Stimulated activated naive CD8-positive, alpha-beta T cell treated with anti-CD3 and anti-CD28 coated beads, Interleukin-15, Interleukin-2, amounts not matched to agents 100 U/mL and 50 U/mL, for 24 hours (primary cell): ENCODE results near the gene AUTS2.
A peak's percentile ranks its signal among the peaks of the same experiment; 100 is the strongest.

ENCODE experiments used
- ATAC-seq: fragments of 150-1000 bp; cut with Tn5 transposase; one replicate; pipeline ENCODE4 v1.10.0; 2021
- DNase-seq: peaks from one replicate; pipeline ENCODE4 v3.0.0; 2021

Gene AUTS2

GRCh38 chr7:69598081-69598486, at the start of gene AUTS2:
Gene AUTS2 (plus strand): TSS chr7:69598475. CDS start chr7:69599654, 1,179 bp downstream.
- ATAC-seq: peak; percentile 71
- DNase-seq: peak; percentile 58

- DNase-seq: no peak
- no peak for ATAC-seq
These were observed 47.3 kb upstream of the AUTS2 start for GRCh38 chr7:69550991-69551390.

GRCh38 chr7:69553190-69553589, 45.1 kb upstream of the AUTS2 start:
- DNase-seq (no peak), ATAC-seq (no peak)

DNA sequence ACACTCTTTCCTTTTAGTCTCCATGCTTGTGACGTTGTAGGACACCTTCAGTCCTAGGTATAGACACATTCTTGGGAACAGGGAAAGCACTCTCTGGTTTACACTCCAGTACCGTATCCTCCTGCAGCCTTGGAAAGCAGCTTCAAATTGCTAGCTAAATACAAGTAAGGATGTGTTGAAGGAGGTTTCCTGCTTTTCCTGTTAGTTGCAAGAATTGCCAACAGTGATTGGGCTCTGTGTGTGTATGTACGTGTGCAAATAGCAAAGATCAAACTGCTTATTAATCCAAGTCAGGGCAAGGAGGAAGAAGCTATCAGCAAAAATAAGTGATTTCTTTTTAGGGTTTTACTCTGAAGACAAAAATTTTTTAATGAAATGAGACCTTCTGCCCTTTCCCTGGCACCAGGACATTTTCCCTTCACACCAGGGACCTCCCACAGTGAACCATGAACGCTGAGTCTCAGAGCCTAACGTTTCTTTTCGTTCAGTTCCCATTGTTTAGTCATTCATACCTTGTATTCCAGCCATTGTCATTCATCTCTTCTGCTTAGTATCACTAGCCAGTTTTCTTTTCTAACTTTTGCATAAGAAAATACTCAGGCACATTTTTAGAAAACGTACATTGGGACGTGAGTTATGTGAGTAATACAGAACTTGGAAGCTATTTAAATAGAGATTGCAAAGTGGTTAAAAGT, 36.9 kb upstream of the AUTS2 start:
- ATAC-seq (no peak), DNase-seq (no peak)

- no peak for DNase-seq
- no peak for ATAC-seq
These were observed 33.5 kb upstream of the AUTS2 start for GRCh38 chr7:69564454-69565417.

DNA sequence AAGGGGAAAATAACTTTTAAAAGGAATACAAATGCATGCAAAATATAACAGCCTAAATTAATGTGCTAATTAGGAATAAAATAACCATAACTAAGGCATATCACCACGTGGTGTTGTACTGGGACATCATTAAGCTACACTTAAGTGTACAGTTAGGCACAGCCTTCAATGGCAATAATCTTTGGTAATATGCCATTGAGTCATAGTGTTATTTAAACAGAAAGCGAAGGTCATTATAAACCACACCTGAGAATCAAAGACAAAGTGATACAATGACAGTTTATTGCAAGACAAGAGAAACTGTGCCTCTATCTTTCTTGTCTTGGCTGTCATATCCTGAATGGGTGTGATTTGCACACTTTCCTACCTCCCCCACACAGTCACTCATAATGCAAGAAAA, 30.5 kb upstream of the AUTS2 start:
- DNase-seq (no peak), ATAC-seq (no peak)

GRCh38 chr7:69568266-69568665, 30.0 kb upstream of the AUTS2 start:
- no peak for ATAC-seq
- DNase-seq: no peak

DNA sequence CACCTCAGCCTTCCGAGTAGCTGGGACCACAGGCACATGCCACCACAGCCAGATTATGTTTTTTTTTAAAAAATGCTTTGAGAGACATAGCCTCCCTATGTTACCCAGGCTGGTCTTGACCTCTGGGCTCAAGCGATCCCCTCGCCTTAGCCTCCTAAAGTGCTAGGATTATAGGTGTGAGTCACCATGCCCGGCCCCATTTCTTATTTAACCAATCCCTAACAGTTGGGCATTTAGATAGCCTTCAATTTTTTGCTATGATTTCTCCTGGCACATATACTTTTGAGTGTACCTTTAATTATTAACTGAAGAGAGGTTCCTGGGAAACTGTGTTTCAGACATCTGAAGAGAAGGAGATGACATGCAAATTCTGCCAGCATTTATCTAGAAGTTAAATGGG, 22.6 kb upstream of the AUTS2 start:
- DNase-seq (no peak), ATAC-seq (no peak)

DNA sequence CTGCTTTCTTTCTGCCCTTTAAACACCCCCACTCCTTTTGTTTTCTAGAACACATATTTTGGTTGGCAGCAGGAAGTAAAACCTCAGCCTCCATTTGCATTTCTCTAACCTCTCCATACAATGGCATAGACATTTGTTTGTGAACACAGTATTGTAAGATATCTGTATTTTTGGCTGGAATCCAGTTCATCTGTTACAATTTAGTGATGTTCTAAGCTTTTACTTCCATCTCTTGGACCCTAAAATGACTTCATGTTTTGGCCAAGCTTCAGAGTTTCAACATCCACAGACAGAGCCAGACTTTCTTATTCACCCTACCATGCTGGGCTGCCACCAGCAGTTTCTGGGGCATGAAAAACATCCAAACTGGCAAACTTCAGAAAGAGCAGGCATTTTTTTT, 21.1 kb upstream of the AUTS2 start:
- no peak for DNase-seq
- ATAC-seq: no peak

- ATAC-seq: no peak
- DNase-seq: no peak
These were observed 13.1 kb upstream of the AUTS2 start for GRCh38 chr7:69585169-69585568.

DNA sequence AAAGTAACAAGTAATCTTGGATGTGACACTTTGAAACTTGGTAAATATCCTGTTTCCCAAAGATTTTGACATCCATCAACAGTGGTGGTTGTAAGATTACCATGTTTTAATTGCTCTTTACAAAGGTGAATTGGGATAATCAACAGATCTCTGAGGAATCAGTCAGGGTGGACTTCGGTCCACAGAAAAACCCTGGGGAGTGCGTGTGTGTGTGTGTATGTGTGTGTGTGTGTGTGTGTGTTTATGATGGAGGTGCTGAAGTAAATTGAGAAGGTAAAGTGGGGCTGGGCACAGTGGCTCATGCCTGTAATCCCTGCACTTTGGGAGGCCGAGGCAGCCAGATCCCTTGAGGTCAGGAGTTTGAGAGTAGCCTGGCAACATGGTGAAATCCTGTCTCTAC, 12.0 kb upstream of the AUTS2 start:
- no peak for DNase-seq
- no peak for ATAC-seq

GRCh38 chr7:69588773-69589172, 9.5 kb upstream of the AUTS2 start:
- no peak for DNase-seq
- no peak for ATAC-seq

DNA sequence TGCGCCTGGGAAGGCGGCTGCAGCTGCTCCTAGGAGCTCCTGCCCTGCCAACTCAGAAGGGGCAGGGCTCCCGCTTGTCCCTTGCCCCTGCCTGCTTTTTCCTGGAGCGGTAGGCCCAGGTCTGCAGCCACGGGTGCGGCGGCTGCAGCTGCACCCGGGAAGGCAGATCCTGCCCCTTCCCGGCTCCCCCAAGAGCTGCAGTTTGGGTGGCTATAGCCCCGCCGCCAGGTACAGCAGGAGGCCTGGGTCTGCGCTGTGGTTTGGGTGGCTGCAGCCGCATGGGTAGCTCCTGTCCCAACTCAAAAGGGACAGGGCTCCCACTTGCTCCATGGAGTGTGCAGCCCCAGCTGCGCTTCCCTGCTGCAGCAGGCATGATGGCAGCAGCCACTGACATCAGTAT, 6.5 kb upstream of the AUTS2 start:
- DNase-seq (no peak), ATAC-seq (no peak)

GRCh38 chr7:69593511-69593910, 4.8 kb upstream of the AUTS2 start:
- ATAC-seq (no peak), DNase-seq (no peak)

DNA sequence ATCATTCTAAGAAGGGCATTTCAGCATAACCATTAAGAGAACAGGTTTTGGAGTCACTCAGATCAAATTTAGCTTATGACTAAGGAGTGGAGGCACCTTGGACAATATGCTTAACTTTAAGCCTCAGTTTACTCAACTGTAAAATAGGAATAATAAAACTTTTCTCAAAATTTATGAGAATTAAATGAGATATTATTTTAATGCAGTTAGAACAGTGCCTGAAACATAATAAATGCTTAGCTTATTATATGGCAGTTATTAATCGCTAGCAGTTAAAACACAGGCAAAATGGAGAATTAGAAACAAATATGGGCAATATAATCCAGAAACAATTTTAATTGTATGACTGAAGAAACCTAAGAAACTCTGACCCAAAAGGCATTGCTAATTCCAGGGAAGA, 2.9 kb upstream of the AUTS2 start:
- ATAC-seq (no peak), DNase-seq (no peak)

DNA sequence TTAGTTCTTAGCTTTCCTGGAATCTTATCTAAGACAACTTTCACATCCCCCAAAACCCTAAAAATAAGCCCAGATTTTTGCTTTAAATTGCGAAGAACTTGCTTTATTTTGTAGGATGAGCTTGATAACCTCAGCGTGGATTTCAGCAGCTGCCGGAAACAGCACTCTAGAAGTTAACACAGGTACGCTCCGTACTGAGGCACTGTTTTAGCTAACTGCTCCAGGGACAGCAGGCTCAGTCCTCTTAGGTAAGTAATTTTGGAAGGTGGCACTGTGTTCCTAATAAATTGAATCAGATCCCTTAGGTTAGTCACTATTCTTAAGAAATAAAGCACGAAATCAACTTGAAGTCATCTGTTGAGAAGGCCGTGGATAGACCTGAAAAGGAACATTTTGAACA, 2.2 kb upstream of the AUTS2 start:
- ATAC-seq: no peak
- DNase-seq: no peak

- no peak for DNase-seq
- ATAC-seq: no peak
These were observed 1.5 kb upstream of the AUTS2 start for GRCh38 chr7:69596723-69597277.

DNA sequence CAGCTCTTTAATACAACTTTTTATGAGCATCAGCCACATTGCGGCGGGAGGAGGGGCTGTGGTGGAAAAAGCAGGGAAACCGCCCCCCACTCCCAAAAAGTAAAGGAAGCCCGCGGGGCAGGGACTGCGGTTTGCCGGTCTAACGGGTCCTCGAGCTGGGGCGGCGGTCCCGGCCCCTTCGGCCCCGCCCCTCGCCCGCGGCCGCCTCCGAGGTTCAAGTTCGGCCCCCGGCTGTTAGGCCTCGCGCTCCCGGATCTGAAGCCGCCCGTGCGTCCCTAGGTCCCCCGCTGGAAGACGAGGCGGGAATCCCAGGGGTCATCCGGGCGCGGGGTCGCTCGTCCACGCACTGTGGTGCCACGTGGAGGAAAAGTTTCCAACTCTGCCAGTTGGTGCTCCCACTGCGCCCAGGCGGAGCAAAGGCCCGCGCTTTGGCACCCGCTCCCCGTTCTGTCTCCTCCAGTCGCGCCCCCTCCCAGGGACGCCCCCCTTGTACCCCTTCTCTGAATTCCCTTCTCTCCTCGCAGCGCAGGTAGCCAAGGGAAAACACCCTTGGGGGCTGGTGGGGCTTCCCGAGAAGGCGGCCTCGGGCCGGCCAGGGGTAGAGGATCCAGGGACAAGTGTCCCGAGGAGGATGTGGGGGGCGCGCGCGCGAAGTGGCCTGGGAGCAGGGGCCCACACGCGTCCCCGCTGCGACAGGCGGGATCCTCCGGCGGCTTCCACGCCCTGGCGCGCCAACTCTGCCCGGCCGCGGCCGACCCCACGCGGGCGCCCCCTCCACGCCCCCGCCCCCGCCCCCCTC, 798 bp upstream of the AUTS2 start:
- ATAC-seq: no peak
- peak; percentile 27 for DNase-seq

- ATAC-seq (no peak), DNase-seq (peak; percentile 12)
These were observed 411 bp downstream of the AUTS2 start for GRCh38 chr7:69598487-69599285.

- DNase-seq: no peak
These were observed 1.1 kb downstream of the AUTS2 start for GRCh38 chr7:69599286-69599954.

More at GRCh38 chr7:69599286-69599954, 1.1 kb downstream of the AUTS2 start:
- no peak for ATAC-seq
